Fibroblast of villous mesenchyme (primary cell): ENCODE data around the gene KMT2E. TPM values are rescaled to one million over a fixed set of nuclear protein-coding genes. Genes with fewer than 3 reads are reported as not detected.

Experiments
- DNase-seq: peaks from one replicate; pipeline ENCODE4 v3.0.0-alpha.2; 2010; ENCODE audit warnings: low read depth
- H3K4me3 ChIP-seq: 2 replicates; pipeline ENCODE4 v1.5.1; 2011; ENCODE audit warnings: low read depth, mild to moderate bottlenecking, low read length
- CTCF ChIP-seq: IDR thresholded peaks from 2 replicates; pipeline ENCODE4 v1.5.1; 2012; ENCODE audit warnings: low read depth, mild to moderate bottlenecking, low read length; ENCODE audit not compliant: insufficient read depth
- total RNA-seq: library from RNA; depleted of rRNA; stranded (reverse); fragments of >200 nt; gene quantifications from 2 replicates; pipeline ENCODE4 v1.2.3, GENCODE V29; 2012

Gene KMT2E
- total RNA-seq, 1 donor = 110 TPM

- no peak overlapping the region for H3K4me3 ChIP-seq
- DNase-seq = no peak
- TF ChIP-seq CTCF = no peak
Measured at GRCh38 chr7:105130048-105130447, 116.0 kb downstream of the KMT2E start.

GRCh38 chr7:105130580-105130979 lies 116.6 kb downstream of the KMT2E start:
- no peak for DNase-seq
- TF ChIP-seq CTCF = no peak
- no peak overlapping the region for H3K4me3 ChIP-seq

GRCh38 chr7:105131033-105131656 lies 117.1 kb downstream of the KMT2E start:
- TF ChIP-seq CTCF = no peak
- no peak for DNase-seq
- H3K4me3 ChIP-seq = no peak overlapping the region

- no peak for DNase-seq
- TF ChIP-seq CTCF = no peak
- no peak overlapping the region for H3K4me3 ChIP-seq
Measured at GRCh38 chr7:105131890-105132289, 117.9 kb downstream of the KMT2E start.

GRCh38 chr7:105132335-105132734 lies 118.3 kb downstream of the KMT2E start:
- TF ChIP-seq CTCF = no peak
- no peak for DNase-seq
- H3K4me3 ChIP-seq = no peak overlapping the region

GRCh38 chr7:105132835-105133234 lies 118.8 kb downstream of the KMT2E start:
- TF ChIP-seq CTCF = no peak
- DNase-seq = no peak
- no peak overlapping the region for H3K4me3 ChIP-seq

GRCh38 chr7:105133358-105133757 lies 119.4 kb downstream of the KMT2E start:
- no peak for DNase-seq
- TF ChIP-seq CTCF = no peak
- no peak overlapping the region for H3K4me3 ChIP-seq
